Medulla oblongata (tissue), 1 donor: Measurements from ENCODE around the gene CTRB1.

Experiments used
- DNase-seq: peaks from one replicate; pipeline ENCODE4 v3.0.0-alpha.2; 2015; ENCODE audit errors: extremely low spot score

Gene CTRB1

DNA sequence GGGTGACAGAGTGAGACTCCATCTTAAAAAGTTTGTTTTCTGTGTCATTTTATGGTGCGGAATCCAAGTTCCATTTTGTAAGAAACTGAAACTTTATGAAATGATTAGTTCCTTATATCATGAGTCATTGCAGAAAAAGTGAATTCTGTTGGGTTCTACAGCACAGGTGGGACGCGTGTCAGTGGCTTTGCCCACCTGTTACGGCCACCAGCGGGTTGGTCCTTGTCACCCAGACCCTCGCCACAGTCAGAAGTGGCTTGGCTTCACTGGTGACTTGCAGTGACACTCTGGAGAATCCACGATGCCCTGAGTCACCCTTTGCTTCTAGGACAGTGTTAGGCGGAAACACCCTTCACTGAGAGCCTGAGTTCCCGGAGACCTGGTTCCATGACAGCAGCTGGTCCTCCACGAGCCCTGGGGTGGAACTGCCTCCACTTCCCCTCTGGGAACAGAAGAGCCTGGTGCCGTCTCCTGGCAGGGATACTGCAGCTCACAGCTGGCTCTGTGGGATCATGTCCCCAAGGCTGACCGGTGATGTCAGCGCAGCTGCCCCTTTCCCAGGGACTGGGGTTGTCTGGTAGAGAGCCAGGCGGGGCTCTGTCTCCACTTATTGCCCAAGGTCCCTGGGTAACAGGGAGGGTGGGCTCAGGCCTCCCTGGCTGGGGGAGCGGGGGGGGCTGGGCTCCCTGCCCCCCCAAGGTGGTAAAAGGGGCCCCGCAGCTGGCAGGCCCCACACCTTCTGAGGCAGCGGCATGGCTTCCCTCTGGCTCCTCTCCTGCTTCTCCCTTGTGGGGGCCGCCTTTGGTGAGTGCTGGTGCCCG is at the start of gene CTRB1:
Gene CTRB1, plus strand, starts transcription at position 733 of the 821 bp plus-strand sequence. Its CDS starts 20 bp downstream, at position 753.
- peak; percentile 37 for DNase-seq

DNA sequence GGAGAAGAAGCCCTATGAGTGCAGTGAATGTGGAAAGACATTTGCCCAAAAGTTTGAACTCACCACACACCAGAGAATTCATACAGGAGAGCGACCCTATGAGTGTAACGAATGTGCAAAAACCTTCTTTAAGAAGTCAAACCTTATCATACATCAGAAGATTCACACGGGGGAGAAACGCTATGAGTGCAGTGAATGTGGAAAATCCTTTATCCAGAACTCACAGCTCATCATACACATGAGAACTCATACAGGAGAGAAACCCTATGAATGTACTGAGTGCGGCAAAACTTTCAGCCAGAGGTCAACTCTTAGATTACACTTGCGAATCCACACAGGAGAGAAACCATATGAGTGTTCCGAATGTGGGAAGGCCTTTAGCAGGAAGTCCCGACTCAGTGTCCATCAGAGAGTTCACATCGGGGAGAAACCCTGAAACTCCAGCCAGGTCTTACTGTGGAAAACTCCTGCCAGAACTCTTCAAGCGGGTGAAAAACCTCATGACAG is 48.8 kb upstream of the CTRB1 start:
- DNase-seq = no peak

DNA sequence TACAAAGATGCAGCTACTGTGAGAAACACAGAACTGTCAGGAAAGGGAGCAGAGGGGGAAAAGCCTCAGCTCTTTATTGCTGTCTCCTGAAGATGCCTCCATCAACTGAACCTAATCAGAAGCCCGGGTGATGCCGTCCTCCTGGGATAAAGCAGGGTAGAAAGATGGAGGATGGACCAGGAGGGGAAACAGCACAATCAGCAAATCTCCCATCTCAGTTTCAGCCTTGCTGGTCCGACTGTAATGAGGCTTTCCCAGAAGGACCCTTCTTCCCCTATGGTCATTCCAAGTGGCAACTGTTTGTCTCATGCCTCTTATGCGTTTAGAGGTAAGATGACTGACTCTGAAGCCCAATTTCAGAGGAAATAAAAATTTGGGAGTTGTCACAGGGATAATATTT is 46.2 kb upstream of the CTRB1 start:
- DNase-seq = no peak

DNA sequence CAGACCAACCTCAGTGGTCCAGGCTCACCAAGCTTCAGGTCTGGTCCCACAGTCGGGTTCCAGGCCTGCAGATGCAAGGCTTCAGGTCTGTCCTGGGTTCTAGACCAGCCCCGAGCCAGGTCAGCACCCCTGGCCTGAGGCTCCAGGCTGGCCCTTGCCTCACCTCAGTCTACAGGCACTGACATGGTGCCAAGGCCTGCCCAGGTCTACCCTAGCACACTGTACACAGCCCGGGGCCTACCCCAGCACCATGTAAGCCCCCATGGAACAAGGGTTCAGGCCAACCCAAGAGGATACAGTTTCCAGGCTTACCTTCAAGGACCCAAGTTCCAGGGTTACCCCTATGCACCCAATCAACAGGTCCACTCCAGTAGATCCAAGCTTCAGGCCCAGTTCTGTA is 43.7 kb upstream of the CTRB1 start:
- no peak for DNase-seq

DNA sequence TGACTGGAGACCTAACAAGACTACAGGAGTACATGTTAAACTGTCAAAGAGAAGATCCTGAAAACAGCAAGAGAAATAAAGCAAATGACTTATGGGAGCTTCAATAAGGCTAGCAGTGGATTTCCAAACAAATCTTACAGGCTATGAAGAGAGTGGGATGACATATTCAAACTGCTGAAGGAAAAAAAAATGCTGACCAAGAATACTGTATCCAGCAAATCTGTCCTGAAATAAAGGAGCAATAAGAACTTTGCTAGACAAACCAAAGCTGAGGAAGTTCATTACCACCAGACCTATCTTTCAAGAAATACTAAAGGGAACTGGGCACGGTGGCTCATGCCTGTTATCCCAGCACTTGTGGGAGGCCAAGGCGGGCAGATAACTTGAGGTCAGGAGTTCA is 41.9 kb upstream of the CTRB1 start:
- DNase-seq = no peak

DNA sequence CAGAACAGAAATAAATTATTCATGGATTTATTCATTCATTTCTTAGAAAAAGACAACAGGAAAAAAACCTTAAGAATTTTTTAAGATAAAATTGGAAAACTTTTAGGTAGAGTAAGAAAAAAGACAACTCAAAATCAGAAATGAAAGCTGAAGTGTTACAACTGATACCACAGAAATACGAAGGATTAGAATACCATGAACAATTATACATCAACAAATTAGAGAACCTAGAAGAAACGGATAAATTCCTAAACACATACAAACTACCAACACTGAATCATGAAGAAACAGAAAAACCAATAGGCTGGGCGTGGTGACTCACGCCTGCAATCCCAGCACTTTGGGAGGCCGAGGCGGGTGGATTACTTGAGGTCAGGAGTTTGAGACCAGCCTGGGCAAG is 39.6 kb upstream of the CTRB1 start:
- DNase-seq = no peak

DNA sequence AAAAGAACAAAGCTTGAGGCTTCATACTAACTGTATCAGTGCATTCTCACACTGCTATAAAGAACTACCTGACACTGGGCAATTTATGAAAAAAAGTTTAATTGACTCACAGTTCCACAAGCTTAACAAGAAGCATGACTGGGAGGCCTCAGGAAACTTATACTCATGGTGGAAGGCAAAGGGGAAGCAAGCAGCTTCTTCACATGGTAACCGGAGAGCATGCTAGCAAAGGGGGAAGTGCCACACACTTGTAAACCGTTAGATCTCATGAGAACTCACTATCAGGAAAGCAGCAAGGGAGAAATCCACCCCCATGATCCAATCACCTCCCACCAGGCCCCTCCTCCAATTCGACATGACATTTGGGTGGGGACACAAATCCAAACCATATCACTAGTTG is 37.2 kb upstream of the CTRB1 start:
- DNase-seq = no peak

DNA sequence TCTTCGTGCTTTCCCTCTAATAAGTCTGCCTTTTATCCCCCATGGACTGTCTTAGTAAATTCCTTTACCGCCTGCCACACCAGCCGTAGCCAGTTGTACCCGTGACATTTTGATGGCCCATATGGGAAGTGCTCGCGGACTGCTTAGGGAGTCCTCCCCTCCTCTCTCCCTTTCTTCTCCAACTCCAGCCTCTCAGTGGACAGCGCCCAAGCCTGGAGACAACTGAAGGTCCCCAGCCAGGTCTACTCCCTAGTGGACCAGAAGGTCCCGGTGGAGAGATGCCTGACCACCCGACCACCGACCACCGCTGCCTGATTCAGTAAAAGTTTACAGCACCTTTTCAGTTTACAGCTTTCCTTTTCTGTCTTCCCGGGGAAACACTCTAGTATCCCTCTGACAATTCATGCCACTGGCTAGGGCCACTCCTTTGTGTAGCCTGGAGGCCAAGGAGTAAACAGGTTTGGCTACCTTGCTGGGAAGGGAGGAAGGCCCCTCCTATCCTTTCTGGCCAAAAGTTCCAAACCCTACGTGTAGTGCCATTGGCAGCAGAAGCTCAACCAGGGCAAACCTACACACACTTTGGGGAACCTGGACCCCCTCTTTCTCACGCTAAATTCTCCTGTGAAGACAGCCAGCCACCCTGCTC is 29.8 kb upstream of the CTRB1 start:
- DNase-seq = no peak

DNA sequence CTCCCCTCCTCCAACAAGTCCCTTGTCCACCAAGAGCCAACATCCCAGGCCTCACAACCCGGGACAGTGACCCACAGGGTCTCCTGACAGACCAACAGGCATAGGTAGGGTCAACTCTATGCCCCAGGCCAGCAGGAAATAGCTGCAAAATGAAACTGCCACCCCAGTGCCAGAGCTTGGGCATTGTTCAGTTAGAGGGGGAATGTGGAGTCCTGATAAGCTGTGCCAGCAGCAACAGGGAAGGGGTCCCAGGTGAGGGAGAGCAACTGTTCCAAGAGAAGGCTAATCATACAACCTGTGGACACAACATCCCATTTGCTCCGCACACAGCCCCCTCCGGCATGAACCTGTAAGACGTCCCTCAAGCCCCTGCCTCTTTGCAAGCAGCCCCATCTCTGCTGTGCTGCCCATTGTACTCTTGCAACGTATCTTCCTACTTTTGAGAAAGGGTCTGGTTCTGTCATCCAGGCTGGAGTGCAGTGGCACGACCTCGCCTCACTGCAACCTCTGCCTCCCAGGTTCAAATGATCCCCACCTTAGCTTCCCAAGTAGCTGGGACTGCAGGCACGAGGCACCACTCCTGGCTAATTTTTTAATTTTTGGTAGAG is 29.0 kb upstream of the CTRB1 start:
- no peak for DNase-seq

DNA sequence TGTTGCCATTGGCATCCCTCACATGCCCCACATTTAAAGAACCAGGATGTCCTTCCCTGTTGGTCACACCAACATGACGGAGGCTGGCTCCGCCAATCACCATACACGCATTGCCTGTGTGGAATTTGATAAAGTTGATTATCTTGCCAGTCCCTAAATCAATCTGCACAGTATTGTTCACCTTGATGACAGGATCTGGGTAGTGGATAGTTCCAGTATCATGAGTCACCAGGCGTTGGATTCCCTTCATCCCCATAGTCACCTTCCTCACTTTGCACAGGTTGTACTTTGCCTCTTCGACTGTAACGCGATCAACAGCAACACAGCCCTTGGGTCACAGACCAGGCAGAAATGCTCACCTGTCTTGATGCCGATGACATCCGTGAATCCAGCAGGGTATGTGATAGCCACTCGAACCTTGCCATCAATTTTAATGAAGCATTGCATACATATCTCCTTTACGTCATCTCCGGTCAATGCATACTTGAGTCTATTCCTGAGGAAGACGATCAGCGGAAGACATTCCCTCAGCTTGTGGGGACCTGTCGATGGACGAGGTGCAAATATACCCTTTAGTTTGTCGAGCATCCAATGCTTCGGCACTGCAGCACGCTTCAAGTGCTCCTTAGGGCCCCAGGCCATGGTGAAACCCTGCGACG is 26.1 kb upstream of the CTRB1 start:
- no peak for DNase-seq

DNA sequence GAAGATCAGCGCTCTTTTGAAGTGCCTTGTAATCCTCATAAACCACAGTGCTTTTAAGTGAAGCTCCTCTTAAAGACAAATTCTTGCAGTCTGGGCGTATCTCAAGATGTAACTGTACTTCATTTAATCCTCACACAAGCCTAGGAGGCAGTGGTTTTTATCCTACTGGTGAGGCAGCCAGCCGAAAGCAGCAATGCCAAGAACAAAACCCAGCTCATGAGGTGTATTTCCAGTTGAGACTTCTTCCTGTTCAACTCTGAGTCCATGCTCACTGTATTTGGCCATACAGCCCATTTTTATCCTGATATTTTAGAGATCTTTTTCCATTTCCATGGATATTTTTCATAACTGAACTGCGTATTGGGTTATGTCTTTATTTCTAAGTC is 25.5 kb upstream of the CTRB1 start:
- DNase-seq = no peak

DNA sequence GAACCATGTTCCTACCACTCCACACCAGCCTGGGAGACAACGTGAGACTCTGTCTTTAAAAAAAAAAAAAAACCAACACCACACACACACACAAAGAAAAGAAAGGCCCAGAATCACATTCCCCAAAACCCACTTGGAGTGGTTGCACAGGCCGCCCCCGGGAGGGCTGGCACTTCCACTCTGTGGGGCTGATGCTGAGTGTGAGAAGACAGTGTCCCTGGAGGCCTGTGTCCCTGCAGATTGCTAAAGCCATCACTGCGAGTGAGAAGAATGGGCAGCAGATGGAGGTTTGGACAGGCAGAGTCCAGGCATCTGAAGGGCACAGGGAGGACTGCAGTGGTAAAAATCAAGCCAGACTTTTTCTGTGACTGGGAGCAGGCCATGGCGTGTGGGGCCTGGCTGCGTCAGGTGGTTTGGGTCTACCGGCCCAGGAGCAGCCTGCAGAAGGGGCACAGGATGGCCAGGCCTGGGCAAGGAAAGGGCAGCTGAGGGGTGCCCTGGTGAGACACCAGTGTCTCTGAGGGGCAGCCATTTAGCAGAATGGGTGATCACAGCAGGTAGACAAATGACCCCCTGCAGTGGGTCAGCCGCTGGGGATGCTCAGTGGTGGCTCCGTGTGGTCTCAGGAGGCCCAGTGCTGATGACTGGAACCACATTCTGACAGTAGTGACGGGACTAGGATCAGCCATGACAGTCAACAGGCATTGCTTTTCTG is 24.9 kb upstream of the CTRB1 start:
- DNase-seq = no peak

DNA sequence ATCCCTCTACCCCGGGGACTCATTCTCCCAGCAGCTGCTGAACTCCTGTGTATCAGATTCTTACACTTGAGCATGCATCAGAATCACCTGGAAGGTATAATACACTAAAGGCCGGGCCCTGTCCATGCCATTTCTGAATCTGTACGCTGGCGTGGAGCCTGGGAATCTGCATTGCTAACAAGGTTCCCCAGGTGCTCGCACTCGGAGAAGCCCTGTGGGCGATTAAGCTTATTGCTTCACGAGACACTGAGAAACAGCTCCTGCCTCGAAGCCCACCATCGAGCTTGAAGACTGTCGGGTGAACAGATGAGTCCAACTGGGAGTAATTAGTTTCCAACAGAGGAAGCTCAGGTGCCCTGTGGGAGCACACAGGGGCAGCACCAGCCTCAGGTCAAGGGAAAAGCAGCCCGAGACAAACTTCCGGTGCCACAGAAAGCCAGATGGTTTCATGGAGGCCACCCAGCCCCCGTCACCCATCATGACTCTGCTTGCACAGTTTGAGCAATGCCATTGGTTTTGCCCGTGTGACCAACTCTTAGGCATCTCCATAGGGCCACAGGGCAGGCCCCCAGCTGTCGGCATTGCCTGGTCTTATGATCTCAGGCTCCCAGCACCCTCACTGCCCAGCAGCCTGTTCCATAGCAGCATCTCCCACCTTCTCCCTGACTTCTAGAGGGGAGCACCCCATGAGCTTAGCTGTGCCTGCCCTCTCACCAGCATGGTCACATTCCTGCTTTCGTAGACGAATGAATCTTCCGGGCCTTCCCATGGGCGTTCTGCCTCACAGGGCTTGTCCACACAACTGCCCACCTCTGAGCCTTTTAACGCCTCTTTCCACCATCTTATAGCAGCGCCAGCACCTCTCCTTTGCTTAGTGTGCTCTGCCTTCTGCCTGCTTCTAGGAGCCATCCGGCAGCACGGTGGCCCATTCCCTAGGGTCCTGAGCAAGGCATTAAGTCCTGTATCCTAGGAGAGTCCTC is 22.7 kb upstream of the CTRB1 start:
- no peak for DNase-seq

DNA sequence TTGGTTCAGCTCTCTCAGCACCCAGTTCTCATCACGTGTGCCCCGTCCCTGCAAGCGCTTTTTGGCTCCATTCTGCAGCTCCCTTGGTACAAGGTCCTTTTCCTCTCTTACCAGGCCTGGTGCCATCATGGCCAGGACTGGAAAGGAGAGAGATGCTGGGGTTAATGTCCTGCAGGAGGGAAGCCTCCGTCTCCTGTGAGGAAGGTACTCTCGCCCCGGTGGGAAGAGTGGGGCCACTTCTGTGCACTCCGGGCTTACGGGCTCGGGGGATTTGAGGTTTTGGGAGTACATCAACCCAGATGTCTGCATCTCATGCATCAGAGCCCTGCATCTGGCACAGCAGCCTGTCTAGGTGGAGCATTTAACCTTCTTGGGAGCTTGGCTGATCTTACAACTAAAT is 22.0 kb upstream of the CTRB1 start:
- DNase-seq = no peak

DNA sequence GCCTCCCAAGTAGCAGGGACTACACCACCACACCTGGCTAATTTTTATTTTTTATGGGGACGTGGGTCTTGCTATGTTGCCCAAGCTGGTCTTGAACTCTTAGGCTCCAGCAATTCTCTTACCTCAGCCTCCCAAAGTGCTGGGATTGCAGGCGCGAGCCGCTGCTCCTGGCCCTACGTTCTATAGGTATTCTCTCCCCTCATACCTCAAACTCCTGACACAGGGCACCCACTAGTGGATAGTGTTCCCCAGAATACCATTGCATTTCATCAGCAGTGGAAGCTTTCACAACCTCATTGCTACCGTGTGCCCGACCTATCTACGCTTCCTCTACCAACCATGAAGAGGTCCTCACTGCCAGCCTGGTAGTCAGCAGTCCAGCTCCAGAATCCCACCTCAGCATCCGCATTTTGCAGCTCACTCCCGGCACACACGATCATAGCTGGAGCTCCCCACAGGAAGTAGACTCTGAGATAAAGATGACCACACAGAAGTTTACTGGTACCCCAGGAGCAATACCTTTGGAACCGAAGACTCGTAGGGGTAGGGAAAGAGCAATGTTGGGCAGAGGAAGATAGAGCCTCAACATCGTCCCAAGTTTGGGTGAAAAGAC is 21.2 kb upstream of the CTRB1 start:
- DNase-seq = no peak

DNA sequence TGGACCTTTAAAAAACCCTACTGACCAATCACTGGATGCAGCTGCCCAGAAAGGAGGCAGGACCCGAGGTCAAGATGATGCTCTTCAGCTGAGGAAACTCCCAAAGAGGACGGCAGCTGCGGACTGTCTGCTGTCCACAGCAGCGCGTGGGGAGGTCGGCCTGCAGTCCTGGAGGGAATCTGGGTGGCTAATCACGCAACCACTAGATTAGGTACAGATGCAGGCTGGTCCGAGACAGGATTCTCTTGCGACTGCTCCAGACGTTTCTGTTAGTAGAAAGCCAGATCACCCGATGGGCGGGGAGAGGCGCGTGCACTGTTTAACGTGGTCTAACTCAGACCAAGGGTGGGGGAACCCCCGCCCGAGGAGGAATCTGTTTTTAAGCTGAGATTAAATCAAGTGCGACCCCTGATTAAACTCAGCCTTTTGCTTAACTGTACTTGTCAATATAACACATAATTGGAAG is 20.6 kb upstream of the CTRB1 start:
- no peak for DNase-seq

DNA sequence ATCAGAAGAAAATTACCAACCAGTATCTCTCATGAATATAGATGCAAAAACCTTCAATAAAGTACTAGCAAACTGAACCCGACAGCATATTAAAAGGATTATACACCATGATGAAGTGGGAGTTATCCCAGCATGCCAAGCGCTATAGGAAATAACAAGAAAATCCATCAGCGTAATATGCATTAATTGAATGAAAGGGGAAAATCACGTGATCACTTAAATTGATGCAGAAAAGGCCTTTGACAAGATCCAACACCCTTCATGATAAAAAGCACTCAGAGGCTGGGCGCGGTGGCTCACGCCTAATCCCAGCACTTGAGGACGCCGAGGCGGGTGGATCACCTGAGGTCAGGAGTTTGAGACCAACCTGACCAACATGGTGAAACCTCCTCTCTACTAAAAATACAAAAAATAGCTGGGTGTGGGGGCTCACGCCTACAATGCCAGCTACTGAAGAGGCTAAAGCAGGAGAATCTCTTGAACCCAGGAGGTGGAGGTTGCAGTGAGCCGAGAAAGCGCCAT is 16.7 kb upstream of the CTRB1 start:
- DNase-seq = no peak

DNA sequence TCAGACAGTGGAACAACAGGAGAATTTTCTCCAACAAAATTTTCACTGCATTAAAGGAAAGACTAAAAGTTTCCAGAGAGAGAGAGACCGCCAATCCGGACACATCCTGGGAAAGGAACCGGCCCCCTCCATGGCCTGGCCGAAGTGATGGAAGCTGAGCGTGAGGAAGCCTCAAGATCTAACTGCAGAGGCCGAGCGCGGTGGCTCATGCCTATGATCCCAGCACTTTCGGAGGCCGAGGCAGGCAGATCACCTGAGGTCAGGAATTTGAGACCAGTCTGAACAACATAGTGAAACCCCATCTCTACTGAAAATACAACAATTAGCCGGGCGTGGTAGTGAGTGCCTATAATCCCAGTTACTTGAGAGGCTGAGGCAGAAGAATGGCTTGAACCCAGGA is 15.7 kb upstream of the CTRB1 start:
- no peak for DNase-seq

DNA sequence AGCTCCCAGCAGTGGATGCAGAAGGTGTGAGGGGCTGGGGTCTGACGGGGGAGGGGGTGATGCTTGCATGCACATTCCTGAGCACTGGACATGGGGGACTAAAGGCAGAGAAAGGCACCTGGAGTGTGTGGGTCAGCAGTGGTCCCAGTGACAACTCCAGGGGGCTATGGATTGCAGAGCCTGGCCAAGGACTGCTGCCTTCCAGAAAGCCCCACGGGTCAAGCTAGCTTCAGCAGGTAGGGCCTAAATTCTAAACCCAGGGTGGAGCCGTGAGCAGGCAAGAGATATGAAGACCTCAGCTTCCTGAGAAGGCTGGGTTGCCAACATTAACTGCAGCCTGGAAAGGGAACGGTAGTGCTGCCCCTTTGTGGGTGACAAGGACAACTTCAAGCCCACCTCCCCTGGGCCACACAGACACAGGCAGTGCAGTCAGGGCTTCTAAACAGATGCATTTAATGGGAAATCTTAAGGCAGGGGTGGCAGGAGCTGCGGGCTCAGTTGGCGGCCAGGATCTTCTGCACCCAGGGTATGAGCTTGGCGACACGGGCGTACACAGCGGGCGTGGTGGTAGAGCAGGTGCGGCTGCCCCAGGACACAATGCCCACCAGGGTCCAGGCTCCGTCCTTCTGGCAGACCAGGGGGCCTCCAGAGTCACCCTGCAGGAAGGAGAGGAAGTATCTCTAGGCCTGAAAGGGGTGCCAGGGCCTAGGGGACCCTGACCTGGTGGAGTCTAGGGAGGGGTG is 14.9 kb upstream of the CTRB1 start:
- DNase-seq = no peak
